Stomach (tissue), 9 donors: Measurements from ENCODE around the gene RNF151. TPM values are rescaled to one million over a fixed set of nuclear protein-coding genes. Genes with fewer than 3 reads are reported as not detected.

Experiments
- DNase-seq, 2 donors: peaks; one replicate each; pipeline versions ENCODE4 v3.0.0 to v3.0.0-alpha.2; 2013 to 2019
- H3K27ac ChIP-seq, 5 donors: fragments of 200-600 bp in 4 of 5; sonication (generic) in 4 of 5; one replicate each; pipeline ENCODE4 v1.5.1; 2013 to 2019; ENCODE audit warnings: mild to moderate bottlenecking in 1 of 5, moderate library complexity in 1 of 5
- H3K27me3 ChIP-seq, 3 donors: fragments of 200-600 bp; sonication (generic); one replicate each; pipeline ENCODE4 v1.5.1; 2017 to 2019; ENCODE audit warnings: mixed run types in 1 of 3
- H3K36me3 ChIP-seq, 4 donors: fragments of 200-600 bp; sonication (generic); 1 replicate in 3 of 4; 2 replicates in 1 of 4; pipeline ENCODE4 v1.5.1; 2016 to 2019
- H3K4me1 ChIP-seq, 4 donors: fragments of 200-600 bp; sonication (generic); one replicate each; pipeline ENCODE4 v1.5.1; 2016 to 2019
- H3K4me3 ChIP-seq, 4 donors: fragments of 200-600 bp; sonication (generic) in 3 of 4; one replicate each; pipeline ENCODE4 v1.5.1; 2016 to 2019; ENCODE audit warnings: mild to moderate bottlenecking in 1 of 4
- H3K9me3 ChIP-seq, 4 donors: fragments of 200-600 bp; sonication (generic); one replicate each; pipeline ENCODE4 v1.5.1; 2016 to 2019
- EP300 ChIP-seq: sonication (generic); formaldehyde crosslinking; IDR thresholded peaks from one replicate; pipeline ENCODE4 v1.6.1; 2017; ENCODE audit warnings: antibody characterized with exemption
- POLR2A ChIP-seq, 4 donors: fragments of 450-650 bp; IDR thresholded peaks; one replicate each; pipeline ENCODE4 v1.6.1; 2016; ENCODE audit warnings: antibody characterized with exemption in 4 of 4, control low read depth in 2 of 4, mild to moderate bottlenecking in 1 of 4, moderate library complexity in 1 of 4
- POLR2AphosphoS5 ChIP-seq, 3 donors: sonication (generic); formaldehyde crosslinking; IDR thresholded peaks; one replicate each; pipeline ENCODE4 v1.6.1; 2016; ENCODE audit warnings: antibody characterized with exemption in 3 of 3
- whole genome bisulfite sequencing, 5 donors: extraction: QIAGEN DNeasy Blood & Tissue Kit in 3 of 5; methylation state at CpG; one replicate each; pipeline versions ENCODE4 v1.1.5 to v1.1.7; 2013 to 2018; 5-methylcytosine and 5-hydroxymethylcytosine counted together
- intact Hi-C: fragments of 100-400 bp; cut with DNase I; formaldehyde crosslinking; loops from one replicate; pipeline ENCODE4 v1.15.1; 2023; ENCODE audit warnings: low total_unique reads
- polyA plus RNA-seq, 3 donors: library from polyadenylated mRNA; stranded (reverse); fragments of 200-250 nt; gene quantifications; one replicate each; pipeline ENCODE4 v1.2.3, GENCODE V29; 2013
- total RNA-seq, 5 donors: library from RNA; depleted of rRNA; stranded (reverse); fragments of >200 nt; gene quantifications; one replicate each; pipeline versions ENCODE4 v1.1.0 to v1.2.3, GENCODE V29; 2014 to 2016
- TF ChIP-seq, protein P1 (sequence below), 7 experiments: fragments of 450-650 bp in 4 of 7; fragments of 200-600 bp in 3 of 7; sonication (generic) in 3 of 7; IDR thresholded peaks; one replicate each; pipeline ENCODE4 v1.5.1; 2016 to 2019; ENCODE audit warnings: antibody characterized with exemption in 7 of 7, control low read depth in 2 of 7, mild to moderate bottlenecking in 1 of 7
- donor health status: healthy with polysubstance abuse.
- donor health status: Bipolar disorder and iron deficiency.
- donor health status: healthy.

RNF151 gene
- total and polyA plus RNA-seq, 8 donors, result not detected

DNA sequence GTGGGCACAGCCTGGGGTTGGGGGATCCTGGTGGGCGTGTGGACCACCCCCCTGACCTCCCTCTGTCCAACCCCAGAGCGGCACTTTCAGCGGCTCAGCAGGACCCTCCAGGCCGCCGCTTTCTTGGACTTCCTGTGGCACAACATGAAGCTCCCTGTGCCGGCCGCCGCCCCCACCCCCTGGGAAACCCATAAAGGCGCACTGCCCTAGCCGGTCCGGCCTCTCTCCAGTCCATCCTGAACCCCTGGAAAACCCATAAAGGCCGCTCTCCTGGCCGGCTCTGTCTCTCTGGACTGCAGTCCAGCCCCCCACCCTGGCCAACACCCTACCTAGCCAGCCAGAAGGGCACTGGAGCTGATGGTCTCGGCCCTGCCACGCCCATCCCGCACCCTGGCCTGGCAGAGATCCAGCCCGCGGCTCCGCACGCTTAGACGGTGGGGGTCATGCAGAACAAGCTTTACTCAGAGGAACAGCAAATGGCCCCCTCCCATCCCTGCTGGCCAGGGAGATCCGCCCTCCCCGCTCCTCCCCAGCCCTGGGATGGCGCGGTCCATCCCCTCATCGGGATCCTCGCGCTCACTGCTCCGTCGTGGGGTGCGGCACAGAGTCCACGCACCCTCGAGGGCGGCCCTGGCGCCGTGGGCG, 11.9 kb downstream of the RNF151 start:
- peak overlapping the region; percentile 46 to 83 (median 76) for H3K27ac ChIP-seq
- DNase-seq, result no peak
- no peak for TF ChIP-seq EP300
- TF ChIP-seq, protein P1, sequence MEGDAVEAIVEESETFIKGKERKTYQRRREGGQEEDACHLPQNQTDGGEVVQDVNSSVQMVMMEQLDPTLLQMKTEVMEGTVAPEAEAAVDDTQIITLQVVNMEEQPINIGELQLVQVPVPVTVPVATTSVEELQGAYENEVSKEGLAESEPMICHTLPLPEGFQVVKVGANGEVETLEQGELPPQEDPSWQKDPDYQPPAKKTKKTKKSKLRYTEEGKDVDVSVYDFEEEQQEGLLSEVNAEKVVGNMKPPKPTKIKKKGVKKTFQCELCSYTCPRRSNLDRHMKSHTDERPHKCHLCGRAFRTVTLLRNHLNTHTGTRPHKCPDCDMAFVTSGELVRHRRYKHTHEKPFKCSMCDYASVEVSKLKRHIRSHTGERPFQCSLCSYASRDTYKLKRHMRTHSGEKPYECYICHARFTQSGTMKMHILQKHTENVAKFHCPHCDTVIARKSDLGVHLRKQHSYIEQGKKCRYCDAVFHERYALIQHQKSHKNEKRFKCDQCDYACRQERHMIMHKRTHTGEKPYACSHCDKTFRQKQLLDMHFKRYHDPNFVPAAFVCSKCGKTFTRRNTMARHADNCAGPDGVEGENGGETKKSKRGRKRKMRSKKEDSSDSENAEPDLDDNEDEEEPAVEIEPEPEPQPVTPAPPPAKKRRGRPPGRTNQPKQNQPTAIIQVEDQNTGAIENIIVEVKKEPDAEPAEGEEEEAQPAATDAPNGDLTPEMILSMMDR (IDR thresholded peaks at IDR 0.05), result no peak
- TF ChIP-seq POLR2A (IDR thresholded peaks at IDR 0.05), result no peak
- TF ChIP-seq POLR2AphosphoS5 (IDR thresholded peaks at IDR 0.05), result no peak

DNA sequence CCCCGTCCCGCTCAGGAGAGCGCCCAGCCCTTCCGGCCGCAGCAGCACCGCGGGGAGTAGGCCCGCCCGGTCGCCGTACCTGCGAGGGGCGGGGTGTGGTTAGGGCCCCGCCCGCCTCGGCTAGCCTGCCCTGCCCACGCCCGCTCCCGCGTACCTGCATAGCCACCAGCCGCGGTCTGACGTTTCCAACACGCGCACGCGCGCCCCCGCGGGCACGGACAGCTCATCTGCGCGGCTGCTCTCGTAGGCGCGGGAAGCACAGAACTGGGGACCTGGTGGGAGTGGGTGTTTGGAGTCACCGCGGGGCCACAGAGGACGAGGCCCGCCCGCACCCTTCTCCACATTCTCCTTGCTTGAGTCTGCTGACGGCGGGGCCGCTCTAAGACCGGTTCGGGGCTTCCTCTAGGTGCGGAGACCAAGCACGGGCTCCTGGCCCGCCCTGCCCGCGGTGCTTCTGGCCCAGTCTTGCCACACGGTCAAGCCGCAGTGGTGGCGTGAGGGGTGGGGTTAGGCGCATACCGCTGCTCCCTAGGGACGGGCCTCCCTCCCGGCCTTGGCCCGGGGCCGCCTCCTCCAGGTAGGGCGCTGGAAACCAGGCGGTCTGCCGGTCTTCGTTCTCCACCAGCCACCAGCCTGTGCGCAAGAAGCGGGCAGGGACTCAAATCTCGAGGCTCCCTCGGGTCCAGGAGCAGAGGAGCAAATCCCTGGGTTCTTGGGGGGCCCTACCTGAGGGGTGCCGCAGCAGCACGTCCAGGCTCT, 12.8 kb downstream of the RNF151 start:
- DNase-seq, result peak; percentile 93
- Histone ChIP-seq H3K27ac (peak overlapping the region; percentile 72 to 83 (median 76)), H3K27me3 (peaks cover 4 to 89% (median 36%) of the 10 kb centered on the region in 3 donors), H3K9me3 (no peaks in the 10 kb centered on the region), H3K4me1 (peaks cover 22 to 62% (median 50%) of the 10 kb centered on the region in 4 donors), H3K36me3 (peaks cover 38 to 45% (median 45%) of the 10 kb centered on the region in 4 donors), H3K4me3 (peak overlapping the region; percentile 31 to 51 (median 38))
- TF ChIP-seq EP300 (no peak), POLR2AphosphoS5 (IDR thresholded peaks at IDR 0.05) (peak in 2 of 3 donors; percentile 79 to 88)
- intact Hi-C loops, result no loop called here
- WGBS, 5 donors, result 9 to 15% (median 13%) methylated on average over 3 to 70 of the region's 70 CpGs

More for the DNA sequence above, 11.9 kb downstream of the RNF151 start:
- Histone ChIP-seq H3K36me3 (peaks cover 43 to 53% (median 52%) of the 10 kb centered on the region in 4 donors), H3K4me3 (peak overlapping the region; percentile 31 to 51 (median 38)), H3K4me1 (peaks cover 22 to 63% (median 52%) of the 10 kb centered on the region in 4 donors), H3K9me3 (no peaks in the 10 kb centered on the region), H3K27me3 (peaks cover 4 to 94% (median 36%) of the 10 kb centered on the region in 3 donors)
- 49 to 69% (median 60%) methylated on average over 20 to 37 of the region's 37 CpGs for WGBS, 5 donors
- intact Hi-C loops, result no loop called here

DNA sequence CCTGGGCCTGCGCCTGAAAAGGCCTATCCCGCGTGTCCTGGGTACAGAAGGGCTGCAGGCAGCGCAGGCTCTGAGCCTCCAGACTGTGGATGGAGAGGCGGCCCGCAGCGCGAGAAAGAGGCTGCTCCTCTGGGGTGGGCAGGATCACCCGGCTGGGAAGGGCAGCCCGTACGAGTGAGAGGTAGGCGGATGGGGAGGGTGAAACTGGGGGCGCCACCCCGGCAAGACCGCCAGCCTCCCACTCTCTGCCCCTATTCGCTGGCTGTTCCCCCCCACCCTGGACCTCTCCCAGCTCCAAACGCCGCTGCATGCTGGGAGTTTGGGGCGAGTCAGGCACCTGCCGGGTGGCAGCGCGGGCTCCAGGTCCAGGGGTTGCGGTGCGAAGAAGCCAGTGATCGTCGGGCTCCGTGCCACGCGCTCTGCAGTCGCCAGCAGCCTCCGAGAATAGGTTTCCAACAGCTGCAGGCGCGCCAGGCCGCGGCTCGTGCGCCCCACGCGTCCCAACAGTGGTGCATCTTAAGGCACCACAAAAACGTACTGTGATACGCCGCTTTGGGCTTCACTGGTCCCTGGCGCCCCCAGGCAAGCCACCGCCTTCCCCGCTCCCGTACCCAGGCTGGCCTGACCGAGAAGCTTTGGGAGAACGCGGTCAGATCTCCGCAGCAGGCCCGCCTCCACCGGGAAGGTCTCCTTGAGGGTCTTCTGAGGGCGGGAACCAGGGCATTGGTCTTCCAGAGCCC, 13.5 kb downstream of the RNF151 start:
- peaks cover 30 to 70% (median 57%) of the 10 kb centered on the region in 4 donors for H3K4me1 ChIP-seq
- H3K27me3 ChIP-seq, result peaks cover 4 to 82% (median 36%) of the 10 kb centered on the region in 3 donors
- H3K9me3 ChIP-seq, result no peaks in the 10 kb centered on the region
- WGBS, 5 donors, result 3 to 10% (median 4%) methylated on average over 21 to 53 of the region's 53 CpGs
- intact Hi-C loops, result no loop called here
- peak overlapping the region; percentile 72 to 83 (median 76) for H3K27ac ChIP-seq
- peak; percentile 44 to 67 for DNase-seq
- TF ChIP-seq POLR2A (IDR thresholded peaks at IDR 0.05) (no peak), EP300 (no peak), POLR2AphosphoS5 (IDR thresholded peaks at IDR 0.05) (no peak)
- TF ChIP-seq, protein P1 (IDR thresholded peaks at IDR 0.05), result no peak
- peak overlapping the region in 2 of 4 donors; percentile 41 to 51 for H3K4me3 ChIP-seq
- H3K36me3 ChIP-seq, result peaks cover 31 to 38% (median 38%) of the 10 kb centered on the region in 4 donors

DNA sequence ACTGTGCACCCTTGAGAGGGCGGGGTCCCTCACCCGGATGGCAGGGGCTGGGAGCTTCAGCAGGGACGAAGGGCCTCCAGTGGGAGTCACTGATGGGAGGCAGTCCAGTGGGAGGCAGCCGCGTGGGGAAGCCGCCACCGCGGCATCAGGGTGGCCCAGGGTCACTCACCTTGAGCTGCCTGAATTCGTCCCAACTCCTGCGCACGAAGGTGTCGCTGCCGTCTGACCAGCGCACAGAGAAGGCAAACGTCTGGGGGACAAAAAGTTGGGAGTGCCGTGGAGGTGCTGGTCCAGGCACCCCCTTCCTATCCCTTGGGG, 14.1 kb downstream of the RNF151 start:
- no peaks in the 10 kb centered on the region for H3K9me3 ChIP-seq
- H3K4me1 ChIP-seq, result peaks cover 32 to 75% (median 62%) of the 10 kb centered on the region in 4 donors
- intact Hi-C loops, result no loop called here
- H3K27ac ChIP-seq, result no peak overlapping the region
- TF ChIP-seq, protein P1 (IDR thresholded peaks at IDR 0.05), result no peak
- TF ChIP-seq EP300 (no peak), POLR2AphosphoS5 (IDR thresholded peaks at IDR 0.05) (no peak), POLR2A (IDR thresholded peaks at IDR 0.05) (no peak)
- peaks cover 29 to 38% (median 36%) of the 10 kb centered on the region in 4 donors for H3K36me3 ChIP-seq
- H3K4me3 ChIP-seq, result no peak overlapping the region
- WGBS, 5 donors, result 15 to 24% (median 21%) methylated on average over 11 to 16 of the region's 16 CpGs
- H3K27me3 ChIP-seq, result peaks cover 4 to 77% (median 36%) of the 10 kb centered on the region in 3 donors
- DNase-seq, result no peak
